Activated naive CD4-positive, alpha-beta T cell treated with anti-CD3 and anti-CD28 coated beads, Interleukin-2, amount 10 ng/mL, durations not matched to agents 7 days and 5 days (primary cell): ENCODE results near the gene ZNF154.
"Not testable (repeated sequence)": the region's sequence is repeated elsewhere in the genome, so short reads cannot be mapped to it uniquely, and the experiment has no call there.

Experiments
- CTCF ChIA-PET: fragments of 350-600 bp; sonication (Branson Sonifier 250); formaldehyde crosslinking; loops from one replicate; lab custom pipeline; 2021; ENCODE audit warnings: antibody characterized with exemption; lab: Charles Lee
- DNase-seq: peaks from one replicate; pipeline ENCODE4 v3.0.0-alpha.2; 2020
- H3K27ac Mint-ChIP-seq: one replicate; pipeline ENCODE4 v1.8.0; 2021; ENCODE audit warnings: mild to moderate bottlenecking, moderate library complexity, mixed read lengths
- H3K27me3 Mint-ChIP-seq: one replicate; pipeline ENCODE4 v1.8.0; 2021; ENCODE audit warnings: mild to moderate bottlenecking, mixed read lengths
- H3K36me3 Mint-ChIP-seq: one replicate; pipeline ENCODE4 v1.8.0; 2021; ENCODE audit warnings: mixed read lengths
- H3K4me1 Mint-ChIP-seq: one replicate; pipeline ENCODE4 v1.8.0; 2021; ENCODE audit warnings: mixed read lengths
- H3K4me3 Mint-ChIP-seq: one replicate; pipeline ENCODE4 v1.8.0; 2021; ENCODE audit warnings: mild to moderate bottlenecking, moderate library complexity, mixed read lengths
- H3K9me3 Mint-ChIP-seq: one replicate; pipeline ENCODE4 v1.8.0; 2021; ENCODE audit warnings: mixed read lengths

ZNF154 gene

DNA sequence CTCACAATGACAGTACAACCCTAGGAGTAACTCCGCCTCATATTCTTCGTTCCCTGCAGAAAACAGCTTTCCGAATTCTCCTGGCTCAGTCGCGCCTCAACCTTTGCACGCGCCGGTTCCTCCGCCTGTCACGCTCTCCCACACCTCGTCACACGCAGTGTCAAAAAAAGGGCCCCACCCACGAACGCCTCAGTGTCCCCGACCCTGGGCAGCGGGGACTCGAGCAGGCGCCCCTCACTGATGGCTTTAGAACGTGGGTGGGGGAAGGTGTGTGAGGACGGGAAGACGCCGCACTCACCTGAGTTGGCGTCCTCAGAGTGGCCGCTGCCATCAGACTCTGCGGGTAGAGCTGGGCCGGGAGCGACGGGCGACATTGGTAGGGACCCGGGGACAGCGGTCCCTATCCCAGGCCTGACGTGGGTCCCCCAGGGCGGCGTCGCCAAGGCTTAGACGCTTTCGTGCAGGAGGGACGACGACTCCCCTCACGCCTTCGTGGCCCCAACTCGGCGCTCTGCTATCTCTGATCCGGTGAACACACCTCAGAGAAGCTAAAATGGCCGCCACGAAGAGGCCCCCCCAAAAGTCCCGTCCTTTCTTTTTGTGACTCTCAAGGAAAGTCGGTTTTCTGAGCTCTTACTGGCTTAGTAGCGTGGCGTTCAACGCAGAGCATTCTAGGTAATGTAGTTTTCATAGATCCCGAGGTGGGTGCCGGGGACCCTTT lies at the start of gene ZNF154:
Gene ZNF154, minus strand, starts transcription at position 564 of the 721 bp plus-strand sequence. Its CDS starts 233 bp downstream, at position 331.
- Mint-ChIP-seq H3K27me3 (peaks cover 22% of the 10 kb centered on the region), H3K4me1 (peaks cover 20% of the 10 kb centered on the region), H3K27ac (peak within 1 kb of the TSS; percentile 82), H3K4me3 (peak within 1 kb of the TSS; percentile 77), H3K36me3 (peaks cover 36% of the 10 kb centered on the region), H3K9me3 (peaks cover 71% of the 10 kb centered on the region)
- peak; percentile 50 for DNase-seq
- CTCF ChIA-PET, result interaction anchor here (1.0 kb wide), 1 partner anchor 27 kb away, joined by 3 read pairs; the partner anchor contains the start of gene ZNF551

DNA sequence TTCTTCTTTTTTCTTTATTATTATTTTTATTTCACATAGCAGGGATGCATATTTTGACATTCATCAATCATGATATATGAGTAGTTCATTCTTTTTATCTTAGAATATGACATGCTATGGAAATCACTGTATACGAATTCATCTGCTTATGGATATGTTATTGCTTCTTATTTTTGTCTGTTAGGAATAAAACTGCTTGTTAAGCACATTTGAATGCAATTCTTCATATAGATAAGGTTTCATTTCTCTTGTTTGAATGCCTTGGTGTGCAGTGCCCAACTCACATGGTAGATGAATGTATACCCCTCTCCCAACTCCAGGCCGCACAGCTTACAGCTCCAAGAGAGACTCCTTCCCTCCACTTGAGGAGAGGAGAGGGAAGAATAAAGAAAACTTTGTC lies 48.9 kb upstream of the ZNF154 start:
- H3K9me3 Mint-ChIP-seq, result peaks cover 66% of the 10 kb centered on the region
- CTCF ChIA-PET, result no interaction called here
- no peaks in the 10 kb centered on the region for H3K4me1 Mint-ChIP-seq
- peaks cover 88% of the 10 kb centered on the region for H3K36me3 Mint-ChIP-seq
- H3K27me3 Mint-ChIP-seq, result no peaks in the 10 kb centered on the region
- H3K27ac Mint-ChIP-seq, result no peak overlapping the region
- DNase-seq, result no peak
- no peak overlapping the region for H3K4me3 Mint-ChIP-seq

DNA sequence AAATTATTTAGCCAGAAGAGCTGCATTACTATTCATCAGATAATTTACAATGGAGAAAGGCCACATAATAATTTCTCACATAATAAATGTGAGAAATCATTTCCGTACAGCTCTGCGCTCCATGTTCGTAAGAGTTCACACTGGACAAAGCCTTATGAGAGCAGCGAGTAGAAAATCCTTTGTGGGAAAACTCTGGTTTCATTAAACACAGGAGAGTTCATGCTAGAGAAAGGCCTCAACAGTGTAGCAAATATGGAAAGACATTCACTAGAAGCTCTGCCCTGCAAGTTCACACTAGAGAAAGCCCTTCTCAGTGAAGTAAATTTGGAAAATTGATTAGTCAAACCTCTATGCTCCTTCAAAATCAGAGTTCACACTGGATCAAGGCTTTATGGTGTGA lies 46.0 kb upstream of the ZNF154 start:
- Mint-ChIP-seq H3K36me3 (peaks cover 98% of the 10 kb centered on the region), H3K9me3 (peaks cover 82% of the 10 kb centered on the region), H3K27me3 (no peaks in the 10 kb centered on the region), H3K27ac (no peak overlapping the region), H3K4me3 (no peak overlapping the region), H3K4me1 (no peaks in the 10 kb centered on the region)
- CTCF ChIA-PET, result no interaction called here
- no peak for DNase-seq

DNA sequence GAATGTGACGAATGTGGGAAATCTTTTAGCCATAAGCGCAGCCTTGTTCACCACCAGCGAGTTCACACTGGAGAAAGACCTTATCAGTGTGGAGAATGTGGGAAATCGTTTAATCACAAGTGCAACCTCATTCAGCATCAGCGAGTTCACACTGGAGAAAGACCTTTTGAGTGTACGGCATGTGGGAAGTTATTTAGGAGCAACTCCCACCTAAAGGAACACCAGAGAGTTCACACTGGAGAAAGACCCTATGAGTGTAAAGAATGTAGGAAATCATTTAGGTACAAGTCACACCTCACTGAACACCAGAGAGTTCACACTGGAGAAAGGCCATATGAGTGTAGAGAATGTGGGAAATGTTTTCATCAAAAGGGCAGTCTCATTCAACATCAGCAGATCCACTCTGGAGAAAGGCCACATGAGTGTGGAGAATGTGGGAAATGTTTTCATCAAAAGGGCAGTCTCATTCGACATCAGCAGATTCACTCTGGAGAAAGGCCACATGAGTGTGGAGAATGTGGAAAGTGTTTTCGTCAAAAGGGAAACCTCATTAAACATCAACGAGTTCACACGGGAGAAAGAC lies 45.2 kb upstream of the ZNF154 start:
- Mint-ChIP-seq H3K36me3 (peaks cover 98% of the 10 kb centered on the region), H3K4me3 (no peak overlapping the region), H3K9me3 (peaks cover 84% of the 10 kb centered on the region), H3K27me3 (no peaks in the 10 kb centered on the region), H3K4me1 (no peaks in the 10 kb centered on the region), H3K27ac (no peak overlapping the region)
- CTCF ChIA-PET, result no interaction called here
- DNase-seq, result no peak

DNA sequence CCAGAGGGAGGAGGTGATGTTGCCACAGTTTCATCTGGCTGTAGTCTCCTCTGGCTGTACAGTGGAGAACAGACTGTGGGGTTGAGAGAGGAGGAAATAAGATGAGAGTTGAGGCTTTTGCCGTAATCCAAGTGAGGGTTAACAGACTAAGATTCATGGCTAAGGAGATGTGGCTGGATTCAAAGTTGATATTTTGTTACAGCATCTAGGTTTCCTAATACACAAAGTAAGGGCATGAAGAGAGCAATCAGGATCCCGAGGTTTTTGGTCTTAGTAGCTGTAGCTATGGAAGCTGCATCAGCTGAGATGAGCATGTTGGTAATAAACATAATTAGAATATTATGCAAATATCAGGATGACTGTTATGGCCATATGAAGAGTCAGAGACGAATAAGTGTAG lies 39.0 kb upstream of the ZNF154 start:
- Mint-ChIP-seq H3K9me3 (peaks cover 55% of the 10 kb centered on the region), H3K27ac (no peak overlapping the region), H3K36me3 (peaks cover 64% of the 10 kb centered on the region), H3K4me1 (peaks cover 25% of the 10 kb centered on the region), H3K4me3 (peak overlapping the region; percentile 96), H3K27me3 (no peaks in the 10 kb centered on the region)
- CTCF ChIA-PET, result no interaction called here
- no peak for DNase-seq

DNA sequence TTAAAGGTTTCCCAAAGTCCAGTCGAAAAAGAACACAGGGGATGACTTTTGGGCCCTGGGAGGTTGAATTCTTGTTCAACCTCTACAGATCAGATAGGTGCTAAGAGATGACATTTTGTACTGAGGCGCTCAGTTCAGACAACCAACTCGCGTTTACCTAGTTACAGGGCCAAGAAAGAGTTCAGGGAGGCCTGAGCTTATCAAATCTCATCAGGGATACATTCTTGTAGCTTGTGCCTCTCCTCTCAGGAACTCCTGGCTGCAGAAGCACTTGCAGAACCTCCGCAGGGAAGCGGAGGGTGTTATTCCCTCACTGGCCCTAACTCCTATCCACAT lies 38.4 kb upstream of the ZNF154 start:
- Mint-ChIP-seq H3K27ac (peak overlapping the region; percentile 93), H3K9me3 (peaks cover 49% of the 10 kb centered on the region), H3K4me3 (peak overlapping the region; percentile 96), H3K36me3 (peaks cover 58% of the 10 kb centered on the region), H3K27me3 (no peaks in the 10 kb centered on the region), H3K4me1 (peaks cover 25% of the 10 kb centered on the region)
- no peak for DNase-seq
- CTCF ChIA-PET, result no interaction called here

DNA sequence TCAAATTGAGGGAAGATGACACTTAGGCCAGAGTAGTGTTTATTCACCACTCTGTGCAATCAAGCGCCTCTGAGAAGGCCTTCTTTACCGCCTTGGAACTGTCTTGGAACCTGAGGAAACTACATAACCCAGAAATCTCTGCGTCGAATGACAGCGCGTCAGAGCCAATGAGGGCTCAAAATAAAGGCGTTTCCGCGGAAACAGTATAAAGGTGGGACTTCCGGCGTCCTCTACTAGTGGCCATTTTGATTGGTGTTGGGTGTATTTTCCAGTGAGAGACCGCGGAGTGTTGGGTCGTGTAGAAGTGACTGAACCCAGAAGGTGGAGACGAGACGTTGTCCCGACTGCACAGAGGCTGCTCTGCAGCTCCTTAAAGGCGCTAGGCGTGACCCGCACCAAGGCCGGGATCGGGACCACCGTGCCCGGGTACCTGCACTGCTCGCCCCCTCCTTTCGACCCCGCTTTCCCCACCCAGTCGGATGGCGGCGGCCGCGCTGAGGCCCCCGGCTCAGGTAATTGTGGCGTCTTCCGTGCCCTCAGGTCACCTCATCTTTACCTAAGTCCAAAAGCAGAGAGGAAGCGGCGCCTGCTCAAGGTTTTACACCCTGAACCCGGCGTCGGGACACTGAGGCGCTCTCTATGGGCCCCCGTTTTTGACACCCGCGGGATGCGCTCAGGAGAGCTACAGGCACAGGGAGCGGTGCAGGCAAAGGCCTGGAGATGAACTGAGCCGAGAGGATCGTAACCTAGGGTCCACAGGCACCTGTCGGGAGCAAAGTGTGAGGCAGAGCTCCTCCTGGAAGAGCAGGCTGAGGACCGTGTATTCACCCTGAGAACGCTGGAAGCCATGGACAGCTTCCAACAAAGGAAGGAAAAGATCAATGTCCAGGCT lies 37.8 kb upstream of the ZNF154 start, which contains the start of gene ZNF776:
Gene ZNF776, plus strand, starts transcription at position 236 of the 892 bp plus-strand sequence. Its CDS starts 244 bp downstream, at position 480.
- CTCF ChIA-PET, result no interaction called here
- H3K4me1 Mint-ChIP-seq, result peaks cover 25% of the 10 kb centered on the region
- H3K4me3 Mint-ChIP-seq, result peak within 1 kb of the TSS; percentile 96
- no peaks in the 10 kb centered on the region for H3K27me3 Mint-ChIP-seq
- H3K27ac Mint-ChIP-seq, result peak within 1 kb of the TSS; percentile 93
- peaks cover 52% of the 10 kb centered on the region for H3K36me3 Mint-ChIP-seq
- H3K9me3 Mint-ChIP-seq, result peaks cover 44% of the 10 kb centered on the region
- peak; percentile 91 for DNase-seq

DNA sequence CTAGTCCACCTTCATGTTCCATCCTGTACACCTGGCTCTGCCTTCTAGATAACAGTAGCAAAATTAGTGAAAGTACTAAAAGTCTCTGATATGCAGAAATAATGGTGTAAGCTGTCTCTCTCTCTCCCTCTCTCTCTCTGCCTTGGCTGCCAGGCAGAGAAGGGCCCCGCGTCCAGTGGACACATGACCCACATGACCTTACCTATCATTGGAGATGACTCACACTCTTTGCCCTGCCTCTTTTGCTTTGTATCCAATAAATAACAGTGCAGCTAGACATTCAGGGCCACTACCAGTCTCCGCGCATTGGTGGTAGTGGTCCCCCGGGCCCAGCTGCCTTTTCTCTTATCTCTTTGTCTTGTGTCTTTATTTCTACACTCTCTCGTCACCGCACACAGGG lies 29.8 kb upstream of the ZNF154 start:
- H3K4me1 Mint-ChIP-seq, H3K4me3 Mint-ChIP-seq, H3K27me3 Mint-ChIP-seq, H3K36me3 Mint-ChIP-seq, H3K27ac Mint-ChIP-seq, DNase-seq, H3K9me3 Mint-ChIP-seq: not testable (repeated sequence)
- CTCF ChIA-PET, result interaction anchor here (0.9 to 1.4 kb wide), 2 partner anchors 11 to 208 kb away, joined by 4 read pairs; no protein-coding TSS in a partner anchor

DNA sequence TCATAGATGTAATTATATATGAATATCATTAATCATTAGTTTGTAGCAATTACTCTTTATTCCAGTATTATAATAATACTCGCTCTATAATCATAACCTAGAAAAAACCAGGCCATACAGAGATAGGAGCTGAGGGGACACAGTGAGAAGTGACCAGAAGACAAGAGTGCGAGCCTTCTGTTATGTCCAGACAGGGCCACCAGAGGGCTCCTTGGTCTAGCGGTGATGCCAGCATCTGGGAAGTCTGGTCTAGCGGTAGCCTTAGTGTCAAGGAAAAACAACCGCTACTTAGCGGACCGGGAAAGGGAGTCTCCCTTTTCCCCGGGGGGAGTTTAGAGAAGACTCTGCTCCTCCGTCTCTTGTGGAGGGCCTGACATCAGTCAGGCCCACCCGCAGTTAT lies 29.3 kb upstream of the ZNF154 start:
- DNase-seq, result peak; percentile 56

DNA sequence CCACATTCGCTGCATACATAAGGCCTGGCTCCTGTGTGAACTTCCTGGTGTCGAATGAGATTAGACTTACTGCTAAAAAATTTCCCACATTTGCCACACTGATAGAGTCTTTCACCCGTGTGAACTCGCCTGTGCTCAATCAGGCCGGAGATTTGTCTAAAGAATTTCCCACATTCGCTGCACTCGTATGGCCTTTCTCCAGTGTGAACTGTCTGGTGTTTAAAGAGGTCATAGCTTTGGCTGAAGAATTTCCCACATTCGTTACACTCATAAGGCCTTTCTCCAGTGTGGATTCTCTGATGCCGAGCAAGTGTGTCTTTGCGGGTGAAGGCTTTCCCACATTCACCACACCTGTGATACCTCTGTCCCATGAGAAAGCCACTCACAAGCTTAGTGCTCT lies 11.9 kb upstream of the ZNF154 start:
- Mint-ChIP-seq H3K9me3 (peaks cover 68% of the 10 kb centered on the region), H3K36me3 (peaks cover 76% of the 10 kb centered on the region), H3K4me1 (peaks cover 9% of the 10 kb centered on the region), H3K27me3 (no peaks in the 10 kb centered on the region), H3K4me3 (no peak overlapping the region), H3K27ac (no peak overlapping the region)
- no peak for DNase-seq
- CTCF ChIA-PET, result no interaction called here

More for the DNA sequence above, 29.3 kb upstream of the ZNF154 start:
- H3K4me3 Mint-ChIP-seq, H3K9me3 Mint-ChIP-seq, H3K36me3 Mint-ChIP-seq, H3K4me1 Mint-ChIP-seq, H3K27ac Mint-ChIP-seq, H3K27me3 Mint-ChIP-seq: not testable (repeated sequence)
- CTCF ChIA-PET, result interaction anchor here (0.9 to 1.4 kb wide), 2 partner anchors 10 to 208 kb away, joined by 4 read pairs; no protein-coding TSS in a partner anchor

DNA sequence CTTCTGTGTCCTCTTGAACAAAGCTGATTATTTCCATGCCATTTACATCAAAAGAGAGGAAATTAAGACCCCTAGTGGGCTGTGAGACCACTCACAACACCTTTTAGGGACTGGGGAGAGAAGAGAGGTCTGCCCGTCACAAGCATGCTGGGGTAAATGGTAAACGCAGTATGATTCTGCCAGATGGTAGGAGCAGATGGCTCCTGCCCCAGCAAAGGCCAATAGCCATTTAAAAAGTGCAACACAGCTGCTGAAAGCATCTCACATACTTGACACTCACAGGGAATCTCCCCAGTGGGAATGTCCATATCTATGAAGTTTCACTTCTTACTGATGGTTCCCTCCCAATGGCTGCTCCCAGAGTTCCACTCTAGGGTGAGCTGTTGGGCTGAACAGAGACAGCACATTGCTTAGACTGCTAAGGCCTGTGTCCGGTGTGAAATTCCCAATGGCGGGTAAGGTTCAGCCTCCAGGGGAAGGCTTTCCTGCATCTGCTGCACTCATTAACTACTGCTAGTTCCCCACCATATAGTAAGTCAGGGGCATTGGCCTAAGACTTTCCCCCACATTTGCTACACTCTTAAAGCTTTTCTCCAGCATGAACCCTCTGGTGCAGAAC lies 11.0 kb upstream of the ZNF154 start:
- Mint-ChIP-seq H3K36me3 (peaks cover 75% of the 10 kb centered on the region), H3K27ac (no peak overlapping the region), H3K9me3 (peaks cover 73% of the 10 kb centered on the region)

DNA sequence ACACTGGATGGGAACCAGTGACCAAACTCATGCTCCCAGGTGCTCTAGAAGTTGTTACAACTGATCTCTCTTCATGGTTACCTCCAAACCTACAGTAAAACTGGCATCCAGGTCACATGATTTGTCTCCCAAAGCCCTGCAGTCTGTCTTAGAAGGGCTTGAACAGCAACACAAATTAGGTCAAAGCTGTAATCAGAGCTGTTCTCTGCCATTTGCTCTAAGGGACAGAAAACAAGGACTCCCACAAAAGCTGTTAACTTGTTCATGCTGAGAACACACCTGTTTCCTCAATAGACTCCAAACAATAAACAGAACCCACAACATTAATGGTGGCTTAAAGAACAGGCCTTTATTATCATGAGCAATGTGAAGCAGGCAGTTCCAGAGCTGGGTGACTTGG lies 10.4 kb upstream of the ZNF154 start:
- Mint-ChIP-seq H3K4me3 (no peak overlapping the region), H3K36me3 (peaks cover 71% of the 10 kb centered on the region), H3K4me1 (peaks cover 4% of the 10 kb centered on the region), H3K27ac (no peak overlapping the region), H3K27me3 (no peaks in the 10 kb centered on the region), H3K9me3 (peaks cover 73% of the 10 kb centered on the region)
- no peak for DNase-seq
- CTCF ChIA-PET, result no interaction called here

More for the DNA sequence above, 11.0 kb upstream of the ZNF154 start:
- DNase-seq, result no peak
- peaks cover 7% of the 10 kb centered on the region for H3K4me1 Mint-ChIP-seq
- CTCF ChIA-PET, result no interaction called here
- no peaks in the 10 kb centered on the region for H3K27me3 Mint-ChIP-seq
- H3K4me3 Mint-ChIP-seq, result no peak overlapping the region

DNA sequence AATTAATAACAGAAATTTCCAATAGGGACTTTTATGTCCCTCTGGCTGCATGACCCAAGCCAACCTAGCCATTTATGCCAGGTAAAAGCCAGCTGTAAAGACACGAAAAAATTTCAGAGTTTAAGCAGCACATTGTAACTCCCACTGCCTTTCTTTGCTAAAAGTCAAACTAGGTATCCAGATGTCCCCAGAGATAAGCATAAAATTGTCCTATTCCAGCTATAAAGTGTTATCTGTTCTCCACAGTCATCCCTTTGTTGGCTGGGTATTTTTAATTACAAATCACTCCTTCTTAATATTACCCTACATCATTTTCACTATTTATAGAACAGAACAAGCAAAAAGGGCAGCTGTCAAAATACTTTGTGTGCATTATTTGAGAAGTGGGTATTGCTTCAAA lies 3.2 kb upstream of the ZNF154 start:
- peaks cover 69% of the 10 kb centered on the region for H3K9me3 Mint-ChIP-seq
- CTCF ChIA-PET, result no interaction called here
- no peak overlapping the region for H3K27ac Mint-ChIP-seq
- H3K27me3 Mint-ChIP-seq, result peaks cover 22% of the 10 kb centered on the region
- peaks cover 37% of the 10 kb centered on the region for H3K36me3 Mint-ChIP-seq
- no peak for DNase-seq
- H3K4me3 Mint-ChIP-seq, result no peak overlapping the region
- peaks cover 19% of the 10 kb centered on the region for H3K4me1 Mint-ChIP-seq

DNA sequence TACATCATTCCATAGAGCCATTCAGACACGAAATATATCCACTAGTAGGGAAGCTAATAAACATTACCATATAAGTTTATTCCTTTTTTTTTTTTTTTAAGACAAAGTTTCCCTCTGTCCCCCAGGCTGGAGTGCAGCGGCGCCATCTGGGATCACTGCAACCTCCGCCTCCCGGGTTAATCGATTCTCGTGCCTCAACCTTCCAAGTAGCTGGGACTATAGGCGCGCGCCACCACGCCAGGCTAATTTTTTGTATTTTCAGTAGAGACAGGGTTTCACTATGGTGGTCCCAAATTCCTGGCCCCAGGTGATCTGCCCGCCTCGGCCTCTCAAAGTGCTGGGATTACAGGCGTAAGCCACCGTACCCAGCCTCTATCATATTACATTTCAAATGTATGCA lies 612 bp upstream of the ZNF154 start:
- Mint-ChIP-seq H3K9me3 (peaks cover 72% of the 10 kb centered on the region), H3K4me3 (peak overlapping the region; percentile 7), H3K36me3 (peaks cover 34% of the 10 kb centered on the region), H3K27me3 (peaks cover 22% of the 10 kb centered on the region), H3K4me1 (peaks cover 20% of the 10 kb centered on the region), H3K27ac (no peak overlapping the region)
- CTCF ChIA-PET, result interaction anchor here (1.0 kb wide), 1 partner anchor 28 kb away, joined by 3 read pairs; the partner anchor contains the start of gene ZNF551
- DNase-seq, result no peak
